ENCODE results near the gene PAX5.
A peak's percentile ranks its signal among the peaks of the same experiment; 100 is the strongest.

PAX5 gene

DNA sequence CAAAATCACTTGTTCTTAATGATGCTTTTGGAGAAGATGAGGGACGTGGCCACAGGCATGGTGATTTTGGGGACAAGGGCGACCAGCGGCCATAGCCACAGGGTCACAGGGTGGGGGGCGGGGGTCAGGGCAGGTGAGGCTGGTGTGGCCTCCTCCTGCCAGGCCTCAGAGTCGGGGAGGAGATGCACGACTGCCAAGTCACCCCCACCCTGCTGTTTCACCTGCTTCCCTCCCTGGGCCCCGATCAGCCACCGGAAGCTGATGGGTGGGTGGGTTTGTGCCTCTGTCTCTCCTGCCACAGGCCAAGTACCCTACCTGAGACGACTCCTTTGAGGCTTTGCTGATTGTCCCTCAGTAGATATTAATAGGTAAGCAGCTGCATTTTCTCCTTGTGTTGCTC, 199.3 kb downstream of the PAX5 start:
- no peak for TF ChIP-seq CTCF (IDR thresholded peaks at IDR 0.05; ENCODE audit: poor library complexity, severe bottlenecking)
- no peaks in the 10 kb centered on the region for H3K4me1 ChIP-seq (ENCODE audit: insufficient read depth, poor library complexity, severe bottlenecking)
- no peak overlapping the region for H3K4me3 ChIP-seq (ENCODE audit: severe bottlenecking)
- H3K27ac ChIP-seq (ENCODE audit: poor library complexity, severe bottlenecking): no peak overlapping the region
- no peaks in the 10 kb centered on the region for H3K36me3 ChIP-seq (ENCODE audit: low read depth)
- no peaks in the 10 kb centered on the region for H3K9me3 ChIP-seq (ENCODE audit: severe bottlenecking)
- H3K27me3 ChIP-seq (ENCODE audit: insufficient read depth, poor library complexity, severe bottlenecking): no peaks in the 10 kb centered on the region
- ATAC-seq (ENCODE audit: low read depth) (no peak), DNase-seq (ENCODE audit: low spot score) (peak; percentile 27)

DNA sequence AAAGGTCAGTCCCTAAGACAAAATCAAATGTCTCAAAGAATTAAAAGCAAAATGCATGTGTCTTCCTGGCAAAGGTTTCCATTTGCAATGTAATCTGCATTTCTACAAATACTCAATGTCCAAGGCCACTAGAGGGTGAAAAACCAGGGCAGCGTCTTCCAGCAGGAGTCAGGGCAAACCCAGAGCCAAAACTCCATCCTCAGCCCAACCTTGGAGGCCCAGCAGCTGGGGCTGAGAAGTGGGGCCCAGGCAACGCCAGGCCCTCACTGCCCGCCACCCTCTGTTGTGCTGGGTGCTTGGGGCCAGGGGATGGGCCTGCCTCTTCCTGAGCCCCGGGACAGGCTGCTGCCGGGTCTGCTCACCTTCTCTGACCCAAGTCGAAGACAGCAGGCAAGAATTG, 200.1 kb downstream of the PAX5 start:
- Histone ChIP-seq H3K27ac (ENCODE audit: poor library complexity, severe bottlenecking) (no peak overlapping the region), H3K36me3 (ENCODE audit: low read depth) (no peaks in the 10 kb centered on the region), H3K27me3 (ENCODE audit: insufficient read depth, poor library complexity, severe bottlenecking) (no peaks in the 10 kb centered on the region), H3K4me3 (ENCODE audit: severe bottlenecking) (no peak overlapping the region), H3K9me3 (ENCODE audit: severe bottlenecking) (no peaks in the 10 kb centered on the region), H3K4me1 (ENCODE audit: insufficient read depth, poor library complexity, severe bottlenecking) (no peaks in the 10 kb centered on the region)
- TF ChIP-seq CTCF (IDR thresholded peaks at IDR 0.05; ENCODE audit: poor library complexity, severe bottlenecking): no peak
- DNase-seq (ENCODE audit: low spot score) (peak; percentile 19), ATAC-seq (ENCODE audit: low read depth) (no peak)

GRCh38 chr9:36832164-36832795, 201.8 kb downstream of the PAX5 start:
- no peaks in the 10 kb centered on the region for H3K36me3 ChIP-seq (ENCODE audit: low read depth)
- H3K4me1 ChIP-seq (ENCODE audit: insufficient read depth, poor library complexity, severe bottlenecking): no peaks in the 10 kb centered on the region
- no peak overlapping the region for H3K4me3 ChIP-seq (ENCODE audit: severe bottlenecking)
- H3K9me3 ChIP-seq (ENCODE audit: severe bottlenecking): no peaks in the 10 kb centered on the region
- ATAC-seq (ENCODE audit: low read depth) (no peak), DNase-seq (ENCODE audit: low spot score) (peak; percentile 29)
- TF ChIP-seq CTCF (IDR thresholded peaks at IDR 0.05; ENCODE audit: poor library complexity, severe bottlenecking): no peak
- no peak overlapping the region for H3K27ac ChIP-seq (ENCODE audit: poor library complexity, severe bottlenecking)
- H3K27me3 ChIP-seq (ENCODE audit: insufficient read depth, poor library complexity, severe bottlenecking): no peaks in the 10 kb centered on the region

- no peaks in the 10 kb centered on the region for H3K36me3 ChIP-seq (ENCODE audit: low read depth)
- DNase-seq (ENCODE audit: low spot score): peak; percentile 25
- no peak for TF ChIP-seq CTCF (IDR thresholded peaks at IDR 0.05; ENCODE audit: poor library complexity, severe bottlenecking)
- H3K9me3 ChIP-seq (ENCODE audit: severe bottlenecking): no peaks in the 10 kb centered on the region
- ATAC-seq (ENCODE audit: low read depth): no peak
- H3K4me3 ChIP-seq (ENCODE audit: severe bottlenecking): no peak overlapping the region
- no peaks in the 10 kb centered on the region for H3K27me3 ChIP-seq (ENCODE audit: insufficient read depth, poor library complexity, severe bottlenecking)
- H3K27ac ChIP-seq (ENCODE audit: poor library complexity, severe bottlenecking): no peak overlapping the region
- no peaks in the 10 kb centered on the region for H3K4me1 ChIP-seq (ENCODE audit: insufficient read depth, poor library complexity, severe bottlenecking)
These were observed 202.5 kb downstream of the PAX5 start for GRCh38 chr9:36831381-36832161.

DNA sequence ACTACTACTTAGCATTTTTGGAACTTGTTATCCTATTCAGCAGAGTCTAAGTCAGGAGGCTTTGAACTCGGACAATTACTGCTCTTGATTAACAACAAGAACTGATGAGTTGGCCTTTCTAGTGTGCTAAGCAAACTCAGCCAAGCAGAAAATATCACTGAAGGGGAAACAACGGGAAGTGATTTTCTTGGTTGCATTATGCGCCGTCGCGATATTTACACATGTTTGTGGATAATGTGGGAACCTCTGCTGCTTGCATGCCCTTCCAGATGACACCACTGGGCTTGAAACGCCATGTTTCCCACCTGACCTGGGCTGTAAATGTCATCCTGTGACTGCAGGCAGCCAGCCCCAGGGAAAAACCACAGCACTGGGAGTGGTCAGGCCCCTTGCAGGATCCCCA, 205.5 kb downstream of the PAX5 start:
- Histone ChIP-seq H3K27ac (ENCODE audit: poor library complexity, severe bottlenecking) (no peak overlapping the region), H3K9me3 (ENCODE audit: severe bottlenecking) (no peaks in the 10 kb centered on the region), H3K4me3 (ENCODE audit: severe bottlenecking) (no peak overlapping the region), H3K36me3 (ENCODE audit: low read depth) (no peaks in the 10 kb centered on the region), H3K4me1 (ENCODE audit: insufficient read depth, poor library complexity, severe bottlenecking) (no peaks in the 10 kb centered on the region), H3K27me3 (ENCODE audit: insufficient read depth, poor library complexity, severe bottlenecking) (no peaks in the 10 kb centered on the region)
- DNase-seq (ENCODE audit: low spot score): peak; percentile 26
- ATAC-seq (ENCODE audit: low read depth): no peak
- TF ChIP-seq CTCF (IDR thresholded peaks at IDR 0.05; ENCODE audit: poor library complexity, severe bottlenecking): no peak

All from RWPE2 (cell line).